H9 (cell line): ENCODE results near the gene PISD. TPM values are rescaled to one million over a fixed set of nuclear protein-coding genes. Genes with fewer than 3 reads are reported as not detected.
A peak's percentile ranks its signal among the peaks of the same experiment; 100 is the strongest.

Source experiments
- DNase-seq: peaks from one replicate; pipeline ENCODE4 v3.0.0-alpha.2; 2017
- H2AFZ ChIP-seq: one replicate; pipeline ENCODE4 v1.6.1; 2013; ENCODE audit warnings: mild to moderate bottlenecking, low read length, control low read depth, moderate library complexity
- H2AK5ac ChIP-seq: 2 replicates; pipeline ENCODE4 v1.6.1; 2013; ENCODE audit warnings: low read length, control low read depth, mixed read lengths; ENCODE audit not compliant: insufficient read length
- H2BK120ac ChIP-seq: one replicate; pipeline ENCODE4 v1.6.1; 2013; ENCODE audit warnings: low read depth, mild to moderate bottlenecking, low read length, control low read depth, inconsistent platforms; ENCODE audit not compliant: poor library complexity, severe bottlenecking
- H2BK12ac ChIP-seq: 2 replicates; pipeline ENCODE4 v1.6.1; 2013; ENCODE audit warnings: low read length, control low read depth, mixed read lengths, low read depth; ENCODE audit not compliant: insufficient read length
- H2BK15ac ChIP-seq: 2 replicates; pipeline ENCODE4 v1.6.1; 2013; ENCODE audit warnings: low read depth, low read length, control low read depth
- H2BK20ac ChIP-seq: one replicate; pipeline ENCODE4 v1.6.1; 2013; ENCODE audit warnings: low read depth, mild to moderate bottlenecking, low read length, control low read depth, inconsistent platforms; ENCODE audit not compliant: poor library complexity, severe bottlenecking
- H2BK5ac ChIP-seq: 2 replicates; pipeline ENCODE4 v1.6.1; 2013; ENCODE audit warnings: low read length, control low read depth, mixed read lengths; ENCODE audit not compliant: insufficient read length
- H3K14ac ChIP-seq: 2 replicates; pipeline ENCODE4 v1.6.1; 2013; ENCODE audit warnings: low read length, control low read depth; ENCODE audit not compliant: insufficient read depth
- H3K18ac ChIP-seq: 2 replicates; pipeline ENCODE4 v1.6.1; 2013; ENCODE audit warnings: low read depth, mild to moderate bottlenecking, mixed read lengths, low read length, control low read depth; ENCODE audit not compliant: insufficient read length
- H3K23ac ChIP-seq: 2 replicates; pipeline ENCODE4 v1.6.1; 2013; ENCODE audit warnings: low read length, control low read depth, mixed read lengths, low read depth; ENCODE audit not compliant: insufficient read length
- H3K23me2 ChIP-seq: 2 replicates; pipeline ENCODE4 v1.6.1; 2013; ENCODE audit warnings: low read depth, mild to moderate bottlenecking, mixed read lengths, low read length, control low read depth; ENCODE audit not compliant: insufficient read length, poor library complexity, severe bottlenecking
- H3K27ac ChIP-seq: 2 replicates; pipeline ENCODE4 v1.5.1; 2013; ENCODE audit warnings: low read length, control low read depth, mixed read lengths, low read depth; ENCODE audit not compliant: insufficient read length
- H3K27me3 ChIP-seq: 2 replicates; pipeline ENCODE4 v1.6.1; 2013; ENCODE audit warnings: low read length, control low read depth, inconsistent platforms; ENCODE audit not compliant: insufficient read depth
- H3K4ac ChIP-seq: 2 replicates; pipeline ENCODE4 v1.6.1; 2013; ENCODE audit warnings: low read depth, mild to moderate bottlenecking, control low read depth, inconsistent platforms, low read length, moderate library complexity
- H3K4me1 ChIP-seq: 2 replicates; pipeline ENCODE4 v1.6.1; 2013; ENCODE audit warnings: low read length, control low read depth, inconsistent platforms; ENCODE audit not compliant: insufficient read depth
- H3K4me2 ChIP-seq: 2 replicates; pipeline ENCODE4 v1.6.1; 2013; ENCODE audit warnings: low read length, control low read depth, mixed read lengths; ENCODE audit not compliant: insufficient read length, insufficient read depth
- H3K56ac ChIP-seq: 2 replicates; pipeline ENCODE4 v1.6.1; 2013; ENCODE audit warnings: low read depth, mild to moderate bottlenecking, mixed read lengths, low read length, control low read depth; ENCODE audit not compliant: insufficient read length
- H3K79me1 ChIP-seq: 2 replicates; pipeline ENCODE4 v1.6.1; 2013; ENCODE audit warnings: low read depth, mild to moderate bottlenecking, moderate library complexity, low read length, control low read depth, inconsistent platforms; ENCODE audit not compliant: insufficient read depth, poor library complexity, severe bottlenecking
- H3K79me2 ChIP-seq: 2 replicates; pipeline ENCODE4 v1.6.1; 2013; ENCODE audit warnings: low read length, control low read depth, inconsistent platforms; ENCODE audit not compliant: insufficient read depth
- H3K9ac ChIP-seq: 2 replicates; pipeline ENCODE4 v1.6.1; 2013; ENCODE audit warnings: low read length, control low read depth, mixed read lengths; ENCODE audit not compliant: insufficient read length; ENCODE audit errors: extremely low read depth
- H3K9me3 ChIP-seq: one replicate; pipeline ENCODE4 v1.6.1; 2013; ENCODE audit warnings: low read depth, low read length, inconsistent platforms; ENCODE audit not compliant: control insufficient read depth
- H3T11ph ChIP-seq: one replicate; pipeline ENCODE4 v1.6.1; 2013; ENCODE audit warnings: mild to moderate bottlenecking, low read length, control low read depth, inconsistent platforms
- H4K20me1 ChIP-seq: one replicate; pipeline ENCODE4 v1.6.1; 2013; ENCODE audit not compliant: control insufficient read depth, insufficient read length, insufficient read depth
- H4K5ac ChIP-seq: 2 replicates; pipeline ENCODE4 v1.6.1; 2013; ENCODE audit warnings: low read depth, mild to moderate bottlenecking, mixed read lengths, low read length, control low read depth; ENCODE audit not compliant: insufficient read length
- H4K8ac ChIP-seq: replicated peaks from 2 replicates; pipeline ENCODE4 v1.6.1; 2013; ENCODE audit warnings: low read length, control low read depth, mixed read lengths, low read depth; ENCODE audit not compliant: insufficient read length
- H4K91ac ChIP-seq: 2 replicates; pipeline ENCODE4 v1.6.1; 2013; ENCODE audit warnings: low read depth, mild to moderate bottlenecking, moderate library complexity, mixed read lengths, low read length, control low read depth; ENCODE audit not compliant: insufficient read length
- H3K27ac Mint-ChIP-seq, 3 experiments: 2 replicates in 2 of 3; 3 replicates in 1 of 3; pipeline ENCODE4 v1.8.0; 2020 to 2021; ENCODE audit warnings: mixed read lengths in 3 of 3, mild to moderate bottlenecking in 1 of 3, moderate library complexity in 1 of 3
- H3K27me3 Mint-ChIP-seq: 2 replicates; pipeline ENCODE4 v1.8.0; 2021; ENCODE audit warnings: low read depth, mild to moderate bottlenecking, moderate library complexity, mixed read lengths
- H3K36me3 Mint-ChIP-seq, 3 experiments: 2 replicates in 2 of 3; 3 replicates in 1 of 3; pipeline ENCODE4 v1.8.0; 2020 to 2021; ENCODE audit warnings: low read depth in 3 of 3, mixed read lengths in 3 of 3; ENCODE audit not compliant: insufficient read depth in 1 of 3
- H3K4me1 Mint-ChIP-seq, 2 experiments: 2 replicates each; pipeline ENCODE4 v1.8.0; 2020; ENCODE audit warnings: mixed read lengths in 2 of 2
- H3K4me3 Mint-ChIP-seq, 2 experiments: 2 replicates in 1 of 2; 3 replicates in 1 of 2; pipeline ENCODE4 v1.8.0; 2020 to 2021; ENCODE audit warnings: mild to moderate bottlenecking in 2 of 2, mixed read lengths in 2 of 2, moderate library complexity in 1 of 2
- H3K9me3 Mint-ChIP-seq, 2 experiments: 2 replicates in 1 of 2; 3 replicates in 1 of 2; pipeline ENCODE4 v1.8.0; 2020; ENCODE audit warnings: mild to moderate bottlenecking in 2 of 2, mixed read lengths in 2 of 2, moderate library complexity in 1 of 2
- WGBS: extraction: QIAGEN DNeasy Blood & Tissue Kit; methylation state at CpG from one replicate; pipeline ENCODE4 v1.1.7; 2013; ENCODE audit warnings: missing lambda C conversion rate, low lambda C conversion rate, mixed read lengths; ENCODE audit not compliant: insufficient read length; ENCODE audit errors: extremely low coverage; 5-methylcytosine and 5-hydroxymethylcytosine counted together
- total RNA-seq: library from RNA; stranded (reverse); gene quantifications from 2 replicates; pipeline ENCODE4 v1.2.1, GENCODE V29; 2021
- TF ChIP-seq, protein P1 (sequence below): fragments of 200-600 bp; sonication (generic); conservative IDR thresholded peaks from 3 replicates; pipeline ENCODE4 v1.8.0; 2021; ENCODE audit warnings: antibody characterized with exemption, mild to moderate bottlenecking

PISD gene
- total RNA-seq, 1 experiment from 2014 or later = 62.0 TPM

DNA sequence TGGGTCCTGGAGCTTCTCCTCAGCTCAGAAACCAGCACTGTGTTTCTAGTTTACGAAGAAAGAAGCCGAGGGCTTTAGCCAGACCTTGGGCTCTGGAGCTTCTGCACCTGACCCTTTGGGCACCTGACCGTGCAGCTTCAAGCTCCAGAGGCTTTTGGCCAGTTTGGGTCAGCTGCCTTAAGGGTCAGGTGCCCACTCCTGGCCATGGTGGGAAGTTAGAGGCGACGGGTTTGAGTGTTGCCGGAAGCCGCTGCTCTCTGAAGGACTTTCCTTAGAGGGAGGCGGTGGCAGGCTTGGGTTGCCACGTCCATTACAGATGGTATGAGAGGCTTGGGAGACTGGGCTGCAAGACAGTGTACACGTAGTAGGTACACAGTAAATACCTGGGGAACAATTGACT is 52.3 kb downstream of the PISD start:
- no peak overlapping the region for H4K5ac ChIP-seq
- Mint-ChIP-seq H3K27me3 (no peaks in the 10 kb centered on the region), H3K36me3 (peaks cover 0 to 3% (median 0%) of the 10 kb centered on the region in 3 experiments; a peak in 2 of 7 replicates), H3K27ac (peak overlapping the region in 1 of 3 experiments; percentile 93; a peak in 2 of 7 replicates), H3K4me1 (peaks cover 4 to 5% of the 10 kb centered on the region in 2 experiments; a peak in 1 of 4 replicates), H3K9me3 (no peaks in the 10 kb centered on the region), H3K4me3 (no peak overlapping the region; a peak in 1 of 5 replicates)
- no peaks in the 10 kb centered on the region for H3K79me1 ChIP-seq
- TF ChIP-seq, protein P1, sequence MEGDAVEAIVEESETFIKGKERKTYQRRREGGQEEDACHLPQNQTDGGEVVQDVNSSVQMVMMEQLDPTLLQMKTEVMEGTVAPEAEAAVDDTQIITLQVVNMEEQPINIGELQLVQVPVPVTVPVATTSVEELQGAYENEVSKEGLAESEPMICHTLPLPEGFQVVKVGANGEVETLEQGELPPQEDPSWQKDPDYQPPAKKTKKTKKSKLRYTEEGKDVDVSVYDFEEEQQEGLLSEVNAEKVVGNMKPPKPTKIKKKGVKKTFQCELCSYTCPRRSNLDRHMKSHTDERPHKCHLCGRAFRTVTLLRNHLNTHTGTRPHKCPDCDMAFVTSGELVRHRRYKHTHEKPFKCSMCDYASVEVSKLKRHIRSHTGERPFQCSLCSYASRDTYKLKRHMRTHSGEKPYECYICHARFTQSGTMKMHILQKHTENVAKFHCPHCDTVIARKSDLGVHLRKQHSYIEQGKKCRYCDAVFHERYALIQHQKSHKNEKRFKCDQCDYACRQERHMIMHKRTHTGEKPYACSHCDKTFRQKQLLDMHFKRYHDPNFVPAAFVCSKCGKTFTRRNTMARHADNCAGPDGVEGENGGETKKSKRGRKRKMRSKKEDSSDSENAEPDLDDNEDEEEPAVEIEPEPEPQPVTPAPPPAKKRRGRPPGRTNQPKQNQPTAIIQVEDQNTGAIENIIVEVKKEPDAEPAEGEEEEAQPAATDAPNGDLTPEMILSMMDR = no peak
- no peak overlapping the region for H3K4me2 ChIP-seq
- H3K23me2 ChIP-seq = no peaks in the 10 kb centered on the region
- H3T11ph ChIP-seq = no peak overlapping the region
- H3K14ac ChIP-seq = no peak overlapping the region
- DNase-seq = no peak
- no peak overlapping the region for H3K18ac ChIP-seq
- no peak overlapping the region for H3K23ac ChIP-seq
- H3K4ac ChIP-seq = no peak overlapping the region
- H2AFZ ChIP-seq = no peak overlapping the region
- H2BK120ac ChIP-seq = no peak overlapping the region
- no peaks in the 10 kb centered on the region for H3K79me2 ChIP-seq
- H4K8ac ChIP-seq = no peak overlapping the region
- no peak overlapping the region for H3K9ac ChIP-seq
- no peak overlapping the region for H2AK5ac ChIP-seq
- H3K27me3 ChIP-seq = no peaks in the 10 kb centered on the region
- no peaks in the 10 kb centered on the region for H4K20me1 ChIP-seq
- no CpG with 5 or more reads among the region's 10 CpGs for WGBS
- H2BK12ac ChIP-seq = no peak overlapping the region
- H2BK20ac ChIP-seq = no peak overlapping the region
- H4K91ac ChIP-seq = no peak overlapping the region
- no peaks in the 10 kb centered on the region for H3K4me1 ChIP-seq
- H2BK5ac ChIP-seq = no peak overlapping the region
- H2BK15ac ChIP-seq = no peak overlapping the region
- H3K9me3 ChIP-seq = no peaks in the 10 kb centered on the region
- no peak overlapping the region for H3K56ac ChIP-seq
- H3K27ac ChIP-seq = no peak overlapping the region
